T-helper 1 cell treated with Interleukin-12 subunit alpha and Interleukin-12 subunit beta and Interleukin-4 antibody, amounts not matched to agents 30 ng/mL and 1 ng/mL, for 36 hours (primary cell): ENCODE data around the gene KDSR. TPM values are rescaled to one million over a fixed set of nuclear protein-coding genes. Genes with fewer than 3 reads are reported as not detected.

Experiments used
- intact Hi-C: fragments of 100-400 bp; cut with micrococcal nuclease; formaldehyde crosslinking; loops from one replicate; pipeline ENCODE4 v1.15.1; 2024
- total RNA-seq: library from RNA; stranded (reverse); gene quantifications from 2 replicates; pipeline ENCODE4 v1.2.3, GENCODE V29; 2022

Gene KDSR
- total RNA-seq = 65.2 and 65.9 TPM in 2 replicates

GRCh38 chr18:63367053-63367953 is at the start of gene KDSR:
TSS of gene KDSR (minus strand) at chr18:63367206. CDS start at chr18:63367118, 88 bp downstream.
- intact Hi-C loops = loop anchor here (1.0 to 10.0 kb wide), 8 partner anchors 12 to 1180 kb away; partner anchors contain the start of genes PIGN, RELCH and VPS4B

GRCh38 chr18:63412953-63413352 is 45.9 kb upstream of the KDSR start:
- intact Hi-C loops = no loop called here

- intact Hi-C loops = loop anchor here (1.0 kb wide), 1 partner anchor 12 kb away; the partner anchor contains the start of gene VPS4B
Observed at GRCh38 chr18:63410792-63411191, 43.8 kb upstream of the KDSR start.

GRCh38 chr18:63409301-63409700 is 42.3 kb upstream of the KDSR start:
- intact Hi-C loops = loop anchor here (1.0 to 2.0 kb wide), 2 partner anchors 9 to 30 kb away; no protein-coding TSS in a partner anchor

GRCh38 chr18:63407734-63408133 is 40.7 kb upstream of the KDSR start:
- intact Hi-C loops = loop anchor here (2.0 kb wide), 1 partner anchor 29 kb away; no protein-coding TSS in a partner anchor

- intact Hi-C loops = no loop called here
Observed at GRCh38 chr18:63405986-63406385, 39.0 kb upstream of the KDSR start.

GRCh38 chr18:63402246-63403162 is 35.5 kb upstream of the KDSR start:
- intact Hi-C loops = no loop called here

- intact Hi-C loops = no loop called here
Observed at GRCh38 chr18:63399300-63399699, 32.3 kb upstream of the KDSR start.

- intact Hi-C loops = no loop called here
Observed at GRCh38 chr18:63397349-63397748, 30.3 kb upstream of the KDSR start.

GRCh38 chr18:63395503-63395902 is 28.5 kb upstream of the KDSR start:
- intact Hi-C loops = no loop called here

- intact Hi-C loops = no loop called here
Observed at GRCh38 chr18:63394954-63395353, 27.9 kb upstream of the KDSR start.

- intact Hi-C loops = no loop called here
Observed at GRCh38 chr18:63387861-63388260, 20.9 kb upstream of the KDSR start.

- intact Hi-C loops = no loop called here
Observed at GRCh38 chr18:63382843-63383242, 15.8 kb upstream of the KDSR start.

GRCh38 chr18:63379639-63379962 is 12.6 kb upstream of the KDSR start:
- intact Hi-C loops = loop anchor here (1.0 to 2.0 kb wide), 5 partner anchors 12 to 218 kb away; partner anchors contain the start of genes KDSR and VPS4B

- intact Hi-C loops = loop anchor here (1.0 to 2.0 kb wide), 5 partner anchors 12 to 218 kb away; partner anchors contain the start of genes KDSR and VPS4B
Observed at GRCh38 chr18:63378919-63379638, 12.1 kb upstream of the KDSR start.

- intact Hi-C loops = no loop called here
Observed at GRCh38 chr18:63377275-63377980, 10.4 kb upstream of the KDSR start.

GRCh38 chr18:63376538-63376937 is 9.5 kb upstream of the KDSR start:
- intact Hi-C loops = no loop called here

- intact Hi-C loops = no loop called here
Observed at GRCh38 chr18:63374540-63374939, 7.5 kb upstream of the KDSR start.

- intact Hi-C loops = no loop called here
Observed at GRCh38 chr18:63373161-63373560, 6.2 kb upstream of the KDSR start.

- intact Hi-C loops = loop anchor here (10.0 kb wide), 1 partner anchor 784 kb away; no protein-coding TSS in a partner anchor
Observed at GRCh38 chr18:63368611-63369010, 1.6 kb upstream of the KDSR start.
